ENCODE data around the gene SHISA8. TPM values are rescaled to one million over a fixed set of nuclear protein-coding genes. Genes with fewer than 3 reads are reported as not detected.
A peak's percentile ranks its signal among the peaks of the same experiment; 100 is the strongest.

The SHISA8 gene
- total and polyA plus RNA-seq, 2 of the 13 experiments (the other 11 are each of a cell fraction or from before 2014, with no cell fraction given): not detected

- TF ChIP-seq ZIK1 (CRISPR knock-in tag; IDR thresholded peaks at IDR 0.05; ENCODE audit: borderline replicate concordance, low read depth) (peak; percentile 46; the same call in 1 of the 2 replicates), ZNF678 (CRISPR knock-in tag; IDR thresholded peaks at IDR 0.05) (peak; percentile 93; the same call in 1 of the 2 replicates), ZNF136 (CRISPR knock-in tag; IDR thresholded peaks at IDR 0.05; ENCODE audit: low read depth) (no peak; the same call in 1 of the 2 replicates), CC2D1A (CRISPR knock-in tag; IDR thresholded peaks at IDR 0.05) (peak; percentile 97), RXRA (CRISPR knock-in tag; IDR thresholded peaks at IDR 0.05) (no peak; the same call in 1 of the 2 replicates), ZFP62 (CRISPR knock-in tag; IDR thresholded peaks at IDR 0.05) (no peak), RBM39 (IDR thresholded peaks at IDR 0.05; ENCODE audit: low read depth, low read length, poor library complexity, severe bottlenecking) (peak; percentile 44), SALL2 (CRISPR knock-in tag; IDR thresholded peaks at IDR 0.05) (peak; percentile 92), ZNF124 (CRISPR knock-in tag; IDR thresholded peaks at IDR 0.05) (no peak), MZF1 (CRISPR knock-in tag; IDR thresholded peaks at IDR 0.05; ENCODE audit: borderline replicate concordance) (0 out of 2 replicates have a peak, but pooled peaks have one; percentile 23), HMGXB3 (CRISPR knock-in tag; IDR thresholded peaks at IDR 0.05; ENCODE audit: borderline replicate concordance) (no peak), ZNF382 (CRISPR knock-in tag; IDR thresholded peaks at IDR 0.05; ENCODE audit: borderline replicate concordance) (no peak), KDM1A (CRISPR knock-in tag; IDR thresholded peaks at IDR 0.05) (no peak), SIN3B (IDR thresholded peaks at IDR 0.05; ENCODE audit: low read length) (peak; percentile 89), ZNF260 (CRISPR knock-in tag; IDR thresholded peaks at IDR 0.05; ENCODE audit: borderline replicate concordance, low read depth) (no peak; the same call in 1 of the 2 replicates), MXD1 (CRISPR knock-in tag; IDR thresholded peaks at IDR 0.05) (peak; percentile 85), ZNF879 (CRISPR knock-in tag; IDR thresholded peaks at IDR 0.05) (no peak), HNRNPLL (IDR thresholded peaks at IDR 0.05; ENCODE audit: low read depth, low read length, poor library complexity, severe bottlenecking) (peak; percentile 67), IKZF5 (CRISPR knock-in tag; IDR thresholded peaks at IDR 0.05) (peak; percentile 60), SMYD3 (CRISPR knock-in tag; IDR thresholded peaks at IDR 0.05) (peak; percentile 94), THRA (CRISPR knock-in tag; IDR thresholded peaks at IDR 0.05; ENCODE audit: borderline replicate concordance) (0 out of 2 replicates have a peak, but pooled peaks have one; percentile 25)
Observed at GRCh38 chr22:41946629-41947423, 32.0 kb upstream of the SHISA8 start, which contains the start of gene CENPM (continued).

All from HepG2 (cell line).